Epithelial cell of esophagus (primary cell): ENCODE data around the gene CCDC93.

Source experiments
- DNase-seq: peaks from one replicate; pipeline ENCODE4 v3.0.0; 2010; ENCODE audit warnings: low read depth
- H3K4me3 ChIP-seq: 2 replicates; pipeline ENCODE4 v1.5.1; 2011; ENCODE audit warnings: mild to moderate bottlenecking, low read length, control low read depth
- TF ChIP-seq, protein P1 (sequence below): IDR thresholded peaks from 2 replicates; pipeline ENCODE4 v1.5.1; 2011; ENCODE audit warnings: low read depth, mild to moderate bottlenecking, low read length, control low read depth, inconsistent platforms; ENCODE audit not compliant: insufficient read depth; ENCODE audit errors: missing control alignments

The CCDC93 gene

DNA sequence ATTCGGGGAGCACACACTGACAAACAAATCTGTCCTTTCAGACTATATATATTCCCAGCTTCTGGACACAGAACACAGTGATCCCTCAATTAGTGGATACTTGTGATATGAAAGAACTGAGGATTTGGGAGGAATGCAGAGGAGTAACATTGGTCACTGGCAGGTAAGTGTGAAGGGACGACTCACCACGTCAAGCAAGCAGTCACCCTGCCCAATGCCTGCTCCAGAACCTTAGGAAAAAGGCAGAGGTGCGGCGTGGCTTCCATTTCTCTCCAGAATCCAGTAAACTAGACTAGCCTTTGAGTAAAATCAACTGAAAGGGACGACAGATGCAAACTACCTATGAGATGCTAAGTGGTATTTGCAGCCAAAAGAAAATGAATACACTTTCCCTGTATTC, 1.1 kb downstream of the CCDC93 start:
- peak; percentile 27 for DNase-seq
- H3K4me3 ChIP-seq, result peak overlapping the region; percentile 91
- TF ChIP-seq, protein P1, sequence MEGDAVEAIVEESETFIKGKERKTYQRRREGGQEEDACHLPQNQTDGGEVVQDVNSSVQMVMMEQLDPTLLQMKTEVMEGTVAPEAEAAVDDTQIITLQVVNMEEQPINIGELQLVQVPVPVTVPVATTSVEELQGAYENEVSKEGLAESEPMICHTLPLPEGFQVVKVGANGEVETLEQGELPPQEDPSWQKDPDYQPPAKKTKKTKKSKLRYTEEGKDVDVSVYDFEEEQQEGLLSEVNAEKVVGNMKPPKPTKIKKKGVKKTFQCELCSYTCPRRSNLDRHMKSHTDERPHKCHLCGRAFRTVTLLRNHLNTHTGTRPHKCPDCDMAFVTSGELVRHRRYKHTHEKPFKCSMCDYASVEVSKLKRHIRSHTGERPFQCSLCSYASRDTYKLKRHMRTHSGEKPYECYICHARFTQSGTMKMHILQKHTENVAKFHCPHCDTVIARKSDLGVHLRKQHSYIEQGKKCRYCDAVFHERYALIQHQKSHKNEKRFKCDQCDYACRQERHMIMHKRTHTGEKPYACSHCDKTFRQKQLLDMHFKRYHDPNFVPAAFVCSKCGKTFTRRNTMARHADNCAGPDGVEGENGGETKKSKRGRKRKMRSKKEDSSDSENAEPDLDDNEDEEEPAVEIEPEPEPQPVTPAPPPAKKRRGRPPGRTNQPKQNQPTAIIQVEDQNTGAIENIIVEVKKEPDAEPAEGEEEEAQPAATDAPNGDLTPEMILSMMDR, result no peak

DNA sequence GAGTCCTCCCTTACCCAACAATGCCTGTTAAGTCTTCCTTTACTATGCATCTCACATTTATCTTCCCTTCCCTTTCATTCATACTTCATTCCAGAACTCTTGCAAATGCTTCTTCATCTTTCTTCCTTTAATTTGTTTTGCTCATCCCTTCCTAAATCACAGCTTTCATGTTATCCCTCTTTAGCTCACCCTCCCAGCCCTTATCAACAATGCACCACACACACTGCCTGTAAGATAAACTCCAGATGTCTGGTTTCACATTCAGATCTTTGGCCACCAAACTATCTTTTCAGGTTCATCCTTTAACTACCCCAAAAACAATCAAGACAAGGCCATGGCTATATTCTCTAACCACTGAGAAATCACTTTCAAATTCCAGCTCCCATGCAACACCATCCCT, 3.4 kb downstream of the CCDC93 start:
- DNase-seq, result no peak
- TF ChIP-seq, protein P1, result no peak
- no peak overlapping the region for H3K4me3 ChIP-seq

DNA sequence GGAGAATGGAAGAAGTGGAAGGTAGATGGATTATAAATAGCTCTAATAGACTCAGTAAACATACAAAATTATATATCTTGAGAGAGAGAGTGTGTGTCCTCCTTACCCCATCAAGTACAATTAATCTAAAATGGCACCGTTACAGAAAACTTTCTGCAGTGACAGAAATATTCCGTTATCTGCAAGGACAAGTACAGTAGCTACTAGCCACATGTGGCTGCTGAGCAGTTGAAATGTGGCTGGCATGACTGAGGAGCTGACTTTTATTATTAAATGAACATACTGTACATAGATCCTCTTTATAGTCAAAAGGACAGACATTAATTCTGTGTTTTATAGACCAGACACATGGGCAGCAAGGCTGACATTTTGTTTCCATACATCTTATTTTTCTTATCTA, 7.0 kb downstream of the CCDC93 start:
- TF ChIP-seq, protein P1, result no peak
- DNase-seq, result no peak
- H3K4me3 ChIP-seq, result no peak overlapping the region

DNA sequence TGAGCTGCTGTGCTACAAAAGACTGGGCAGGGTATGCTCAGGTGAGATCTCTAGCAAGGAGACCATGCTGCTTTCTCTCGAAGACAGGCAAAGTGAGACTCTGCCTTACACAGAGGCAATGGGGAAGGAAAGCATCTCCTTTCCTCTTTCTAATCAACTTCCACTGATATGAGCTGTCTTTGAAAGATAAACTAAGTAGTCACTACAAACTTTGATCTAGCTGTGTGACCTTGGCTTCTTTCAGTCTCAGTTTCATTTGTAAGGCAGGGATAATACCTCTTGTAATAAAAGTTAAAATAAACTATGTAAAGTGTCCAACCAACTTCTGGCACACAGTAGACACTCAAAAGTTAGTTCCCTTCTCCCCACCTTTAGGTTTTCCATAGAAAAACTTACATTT, 7.5 kb downstream of the CCDC93 start:
- no peak for DNase-seq
- TF ChIP-seq, protein P1, result no peak
- H3K4me3 ChIP-seq, result no peak overlapping the region

DNA sequence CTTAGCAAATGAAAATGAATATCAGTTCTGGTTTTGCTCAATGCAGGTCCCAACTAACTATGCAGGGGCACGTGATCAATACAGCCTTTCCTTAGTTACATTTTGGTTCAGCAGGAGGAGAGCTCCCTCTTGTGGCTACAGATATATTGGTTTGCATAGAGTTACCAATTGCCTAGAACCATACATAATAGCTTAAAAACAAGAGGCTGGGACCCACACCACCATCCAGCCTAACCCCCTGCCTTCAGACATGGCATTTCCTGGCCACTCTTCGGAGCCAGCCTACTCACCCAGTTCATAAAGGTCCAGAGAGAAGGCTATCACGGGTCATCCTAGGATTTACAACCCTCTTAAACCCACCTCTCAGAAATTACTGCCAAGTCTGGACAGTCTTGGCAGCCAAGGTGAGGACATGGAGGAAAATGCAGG, 10.5 kb downstream of the CCDC93 start:
- no peak overlapping the region for H3K4me3 ChIP-seq
- TF ChIP-seq, protein P1, result peak; percentile 86
- DNase-seq, result peak; percentile 82

DNA sequence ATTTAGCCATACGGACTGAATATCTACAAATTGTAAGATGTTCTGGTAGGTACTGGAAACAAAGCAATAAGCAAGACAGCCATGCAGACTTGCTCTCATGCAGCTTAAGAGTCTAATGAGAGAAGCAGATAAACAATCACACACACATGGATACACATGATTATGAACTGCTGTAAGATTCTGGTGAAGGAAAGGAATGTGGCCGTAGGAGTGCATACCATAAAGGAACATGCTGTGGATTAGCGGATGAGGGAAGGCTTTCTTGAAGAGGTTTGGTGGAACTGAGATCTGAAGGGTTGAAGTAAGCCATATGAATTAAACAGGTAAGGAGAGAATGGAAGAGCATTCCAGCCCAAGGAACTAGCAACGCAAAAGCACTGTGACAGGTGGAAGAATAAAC, 13.8 kb downstream of the CCDC93 start:
- DNase-seq, result no peak
- TF ChIP-seq, protein P1, result no peak
- H3K4me3 ChIP-seq, result no peak overlapping the region

DNA sequence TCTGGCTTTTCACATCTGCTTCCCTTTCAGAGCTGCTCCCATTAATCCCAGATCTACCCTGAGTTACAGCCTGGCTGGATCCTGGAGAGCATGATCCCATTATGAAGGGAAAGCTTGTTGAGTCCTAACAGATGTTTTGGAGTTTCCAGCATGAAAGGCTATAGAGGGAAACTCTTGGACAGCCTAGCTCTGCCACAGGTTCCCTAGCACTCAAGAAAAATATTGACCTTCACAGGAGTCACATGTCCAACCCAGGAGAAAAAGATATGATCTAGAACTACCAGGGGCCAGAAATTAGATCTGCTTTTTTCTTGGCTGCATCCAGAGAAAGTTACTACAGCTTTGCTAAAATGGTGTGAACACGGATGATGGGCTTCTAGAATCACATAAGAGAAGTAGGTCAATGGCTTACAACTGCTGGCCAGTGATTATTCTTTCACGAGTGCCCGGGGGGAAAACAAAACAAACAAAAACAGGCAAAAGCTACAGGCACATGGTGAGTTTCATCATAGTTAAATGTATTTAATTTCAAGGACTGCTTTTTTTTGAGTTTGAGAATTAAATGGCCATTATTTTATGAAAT, 15.9 kb downstream of the CCDC93 start:
- no peak for DNase-seq
- TF ChIP-seq, protein P1, result no peak
- no peak overlapping the region for H3K4me3 ChIP-seq
